ENCODE data around the gene WFDC10A. TPM values are rescaled to one million over a fixed set of nuclear protein-coding genes. Genes with fewer than 3 reads are reported as not detected.
"Not testable (repeated sequence)": the region's sequence is repeated elsewhere in the genome, so short reads cannot be mapped to it uniquely, and the experiment has no call there.

Gene WFDC10A
- total RNA-seq, 1 donor from 2014 or later: not detected

DNA sequence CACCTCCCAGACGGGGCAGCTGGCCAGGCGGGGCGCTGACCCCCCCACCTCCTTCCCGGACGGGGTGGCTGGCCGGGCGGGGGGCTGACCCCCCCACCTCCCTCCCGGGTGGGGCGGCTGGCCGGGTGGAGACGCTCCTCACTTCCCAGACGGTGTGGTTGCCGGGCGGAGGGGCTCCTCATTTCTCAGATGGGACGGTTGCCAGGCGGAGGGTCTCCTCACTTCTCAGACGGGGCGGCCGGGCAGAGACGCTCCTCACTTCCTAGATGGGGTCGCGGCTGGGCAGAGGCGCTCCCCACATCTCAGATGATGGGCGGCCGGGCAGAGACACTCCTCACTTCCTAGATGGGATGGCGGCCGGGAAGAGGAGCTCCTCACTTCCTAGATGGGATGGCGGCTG, 16.3 kb downstream of the WFDC10A start:
- ATAC-seq; DNase-seq (ENCODE audit: low spot score); intact Hi-C loops (cut with DNase I): not testable (repeated sequence)

DNA sequence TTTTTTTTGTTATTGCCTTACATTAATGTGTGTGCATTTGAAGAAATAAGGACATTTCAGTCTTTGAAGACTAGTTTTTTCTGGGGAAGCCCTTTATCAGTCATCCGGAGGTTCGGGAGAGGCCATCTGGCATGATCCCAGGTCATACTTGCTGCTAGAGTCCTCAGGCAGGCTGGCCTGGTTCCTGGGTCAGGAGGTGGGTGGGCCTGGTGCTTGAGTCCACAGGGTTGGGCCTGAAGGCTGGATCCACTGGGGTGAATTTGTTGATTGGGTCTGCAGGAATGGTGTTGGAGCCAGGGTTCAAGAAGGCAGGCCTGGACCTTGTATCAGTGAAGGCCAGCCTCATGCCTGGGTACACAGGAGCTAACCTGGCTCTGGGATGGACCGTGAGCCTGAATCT, 17.3 kb downstream of the WFDC10A start:
- no peak for ATAC-seq
- intact Hi-C loops (cut with DNase I): no loop called here
- DNase-seq (ENCODE audit: low spot score): no peak

- intact Hi-C loops (cut with DNase I): no loop called here
- no peak for ATAC-seq
- DNase-seq (ENCODE audit: low spot score): no peak
Observed at GRCh38 chr20:45647441-45648050, 18.0 kb downstream of the WFDC10A start.

GRCh38 chr20:45649312-45649863, 19.8 kb downstream of the WFDC10A start:
- intact Hi-C loops (cut with DNase I): no loop called here
- DNase-seq (ENCODE audit: low spot score): no peak
- no peak for ATAC-seq

DNA sequence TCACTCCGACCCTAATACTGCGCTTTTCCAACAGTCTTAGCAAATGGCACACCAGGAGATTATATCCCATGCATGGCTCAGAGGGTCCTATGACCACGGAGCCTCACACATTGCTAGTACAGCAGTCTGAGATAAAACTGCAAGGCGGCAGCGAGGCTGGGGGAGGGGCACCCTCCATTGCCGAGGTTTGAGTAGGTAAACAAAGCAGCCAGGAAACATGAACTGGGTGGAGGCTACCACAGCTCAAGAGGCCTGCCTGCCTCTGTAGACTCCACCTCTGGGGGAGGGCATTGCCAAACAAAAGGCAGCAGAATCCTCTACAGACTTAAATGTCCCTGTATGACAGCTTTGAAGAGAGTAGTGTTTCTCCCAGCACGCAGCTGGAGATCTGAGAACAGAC, 22.2 kb downstream of the WFDC10A start:
- intact Hi-C loops (cut with DNase I); DNase-seq (ENCODE audit: low spot score); ATAC-seq: not testable (repeated sequence)

- ATAC-seq; intact Hi-C loops (cut with DNase I); DNase-seq (ENCODE audit: low spot score): not testable (repeated sequence)
Observed at GRCh38 chr20:45657038-45657437, 27.5 kb downstream of the WFDC10A start.

GRCh38 chr20:45670139-45670538, 40.6 kb downstream of the WFDC10A start, which contains the start of gene WFDC11:
WFDC11 (minus strand) TSS chr20:45670239; CDS start chr20:45650600, 19,639 bp downstream.
- intact Hi-C loops (cut with DNase I): no loop called here
- DNase-seq (ENCODE audit: low spot score) (no peak), ATAC-seq (no peak)

DNA sequence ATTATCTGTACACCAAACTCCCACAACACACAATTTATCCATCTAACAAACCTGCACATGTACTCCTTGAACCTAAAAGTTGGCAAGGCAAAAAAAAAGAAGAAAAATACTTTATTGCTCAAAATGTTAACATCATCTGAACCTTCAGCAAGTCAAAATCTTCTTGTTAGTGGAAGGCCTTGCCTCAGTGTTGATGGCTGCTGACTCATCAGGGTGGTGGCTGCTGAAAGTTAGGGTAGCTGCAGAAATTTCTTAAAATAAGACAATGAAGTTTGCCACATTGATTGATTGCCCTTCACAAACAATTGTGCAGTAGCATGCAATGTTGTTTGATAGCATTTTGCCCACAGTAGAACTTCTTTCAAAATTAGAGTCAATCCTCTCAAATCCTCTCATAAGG, 43.2 kb downstream of the WFDC10A start:
- DNase-seq (ENCODE audit: low spot score) (no peak), ATAC-seq (no peak)
- intact Hi-C loops (cut with DNase I): no loop called here

DNA sequence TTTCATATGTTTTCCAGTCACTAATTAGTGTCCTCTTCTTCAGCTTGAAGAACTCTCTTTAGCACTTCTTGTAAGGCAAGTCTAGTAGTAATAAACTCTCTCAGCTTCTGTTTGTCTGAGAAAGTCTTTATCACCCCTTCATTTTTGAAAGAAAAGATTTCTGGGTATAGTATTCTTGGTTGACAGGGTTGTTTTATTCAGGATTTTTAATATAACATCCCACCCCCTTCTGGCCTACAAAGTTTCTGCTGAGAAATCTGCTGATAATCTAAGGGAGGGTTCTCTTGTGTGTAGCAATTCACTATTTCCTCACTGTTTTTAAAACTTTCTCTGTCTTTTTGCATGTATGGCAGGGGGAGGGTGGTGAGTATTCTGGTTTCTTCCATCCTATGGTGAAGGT, 50.1 kb downstream of the WFDC10A start:
- DNase-seq (ENCODE audit: low spot score) (no peak), ATAC-seq (no peak)
- intact Hi-C loops (cut with DNase I): no loop called here

Other genes with a start within 250 kb of the WFDC10A start
- 49.0 TPM for gene DBNDD2, start 221.4 kb upstream of the WFDC10A start, total RNA-seq
- gene PIGT, start 213.6 kb upstream of the WFDC10A start, total RNA-seq: 67.4 TPM
- gene WFDC2, start 160.0 kb upstream of the WFDC10A start, total RNA-seq: 4.1 TPM
- gene SPINT3, start 114.1 kb upstream of the WFDC10A start, total RNA-seq: not detected
- gene WFDC6, start 90.3 kb upstream of the WFDC10A start, total RNA-seq: not detected
- gene EPPIN, start 82.3 kb upstream of the WFDC10A start, total RNA-seq: not detected
- not detected for gene WFDC8, start 50.5 kb upstream of the WFDC10A start, total RNA-seq
- gene WFDC9, start 1.5 kb downstream of the WFDC10A start, total RNA-seq: not detected
- not detected for gene WFDC11, start 40.5 kb downstream of the WFDC10A start, total RNA-seq
- not detected for gene WFDC13, start 72.3 kb downstream of the WFDC10A start, total RNA-seq
- not detected for gene WFDC10B, start 75.3 kb downstream of the WFDC10A start, total RNA-seq
- not detected for gene SPINT4, start 92.6 kb downstream of the WFDC10A start, total RNA-seq
- gene WFDC3, start 162.1 kb downstream of the WFDC10A start, total RNA-seq: 1.5 TPM
- 20.5 TPM for gene DNTTIP1, start 162.2 kb downstream of the WFDC10A start, total RNA-seq
- gene UBE2C, start 182.9 kb downstream of the WFDC10A start, total RNA-seq: 0.80 TPM
- 0.89 TPM for gene TNNC2, start 197.6 kb downstream of the WFDC10A start, total RNA-seq
- 52.6 TPM for gene SNX21, start 204.1 kb downstream of the WFDC10A start, total RNA-seq
- gene ACOT8, start 227.7 kb downstream of the WFDC10A start, total RNA-seq: 19.7 TPM
- gene ZSWIM3, start 227.9 kb downstream of the WFDC10A start, total RNA-seq: 3.8 TPM

All from sciatic nerve (tissue), 2 donors.